Lower leg skin (tissue), 4 donors: Measurements from ENCODE around the gene TMEM225B. TPM values are rescaled to one million over a fixed set of nuclear protein-coding genes. Genes with fewer than 3 reads are reported as not detected.
"Not testable (repeated sequence)": the region's sequence is repeated elsewhere in the genome, so short reads cannot be mapped to it uniquely, and the experiment has no call there.

Experiments
- DNase-seq, 2 donors: peaks; one replicate each; pipeline ENCODE4 v3.0.0-alpha.2; 2019; ENCODE audit warnings: low spot score in 2 of 2
- H3K4me3 ChIP-seq: fragments of 200-600 bp; sonication (generic); 2 replicates; pipeline ENCODE4 v1.5.1; 2017; ENCODE audit warnings: mild to moderate bottlenecking, low read depth; ENCODE audit not compliant: poor library complexity, severe bottlenecking
- CTCF ChIP-seq, 3 donors: fragments of 450-650 bp; IDR thresholded peaks; one replicate each; pipeline ENCODE4 v1.5.1; 2016; ENCODE audit warnings: antibody characterized with exemption in 3 of 3, mild to moderate bottlenecking in 3 of 3, moderate library complexity in 2 of 3
- POLR2A ChIP-seq, 2 donors: fragments of 450-650 bp; IDR thresholded peaks; one replicate each; pipeline ENCODE4 v1.6.1; 2016 to 2017; ENCODE audit warnings: antibody characterized with exemption in 2 of 2, mild to moderate bottlenecking in 1 of 2, moderate library complexity in 1 of 2
- WGBS, 2 donors: methylation state at CpG; one replicate each; pipeline ENCODE4 v1.1.5; 2018; 5-methylcytosine and 5-hydroxymethylcytosine counted together
- intact Hi-C: fragments of 100-400 bp; cut with DNase I; formaldehyde crosslinking; loops from one replicate; pipeline ENCODE4 v1.15.0; 2023; ENCODE audit warnings: low total_unique reads
- total RNA-seq, 4 donors: library from RNA; depleted of rRNA; stranded (reverse); fragments of >200 nt; gene quantifications; one replicate each; pipeline ENCODE4 v1.1.0, GENCODE V29; 2016

Gene TMEM225B
- total RNA-seq, 4 donors from 2014 or later, result 1.7 to 4.6 (median 2.6) TPM

GRCh38 chr7:99561737-99562051, 36.4 kb upstream of the TMEM225B start:
- WGBS, 2 donors, result 67 to 74% methylated on average over 2 of the region's 2 CpGs
- intact Hi-C loops, result no loop called here
- TF ChIP-seq CTCF (IDR thresholded peaks at IDR 0.05) (no peak), POLR2A (IDR thresholded peaks at IDR 0.05) (no peak)

GRCh38 chr7:99562114-99562784, 35.8 kb upstream of the TMEM225B start:
- no peak for DNase-seq
- no peak for TF ChIP-seq POLR2A (IDR thresholded peaks at IDR 0.05)
- no peak for TF ChIP-seq CTCF (IDR thresholded peaks at IDR 0.05)
- 71 to 75% methylated on average over 9 of the region's 9 CpGs for WGBS, 2 donors
- H3K4me3 ChIP-seq, result no peak overlapping the region
- intact Hi-C loops, result no loop called here

More at GRCh38 chr7:99561737-99562051, 36.4 kb upstream of the TMEM225B start:
- no peak for DNase-seq
- no peak overlapping the region for H3K4me3 ChIP-seq

- peak in 1 of 2 donors; percentile 59 for DNase-seq
- TF ChIP-seq CTCF (IDR thresholded peaks at IDR 0.05), result no peak
- no peak overlapping the region for H3K4me3 ChIP-seq
- intact Hi-C loops, result no loop called here
- 15 to 19% methylated on average over 2 of the region's 2 CpGs for WGBS, 2 donors
Measured at GRCh38 chr7:99562832-99563231, 35.2 kb upstream of the TMEM225B start.

- TF ChIP-seq POLR2A (IDR thresholded peaks at IDR 0.05), result no peak
- no peak for TF ChIP-seq CTCF (IDR thresholded peaks at IDR 0.05)
- no peak overlapping the region for H3K4me3 ChIP-seq
- DNase-seq, result no peak
- 84% methylated on average over 10 of the region's 10 CpGs for WGBS, 2 donors
- intact Hi-C loops, result no loop called here
Measured at GRCh38 chr7:99563650-99564049, 34.4 kb upstream of the TMEM225B start.

- 96 to 97% methylated on average over 7 of the region's 7 CpGs for WGBS, 2 donors
- DNase-seq, H3K4me3 ChIP-seq, intact Hi-C loops: not testable (repeated sequence)
Measured at GRCh38 chr7:99568770-99569169, 29.3 kb upstream of the TMEM225B start.

- TF ChIP-seq CTCF (IDR thresholded peaks at IDR 0.05) (no peak), POLR2A (IDR thresholded peaks at IDR 0.05) (no peak)
- intact Hi-C loops, result no loop called here
- 97% methylated on average over 3 of the region's 3 CpGs for WGBS, 2 donors
Measured at GRCh38 chr7:99571768-99572167, 26.3 kb upstream of the TMEM225B start.

More at GRCh38 chr7:99571768-99572167, 26.3 kb upstream of the TMEM225B start:
- no peak overlapping the region for H3K4me3 ChIP-seq
- no peak for DNase-seq
